COR-L47 (cell line): ENCODE results near the gene FRRS1L.

Experiments
- DNase-seq: peaks from one replicate; lab custom pipeline; 2025; lab: John Stamatoyannopoulos, UW

The FRRS1L gene

GRCh38 chr9:109166771-109167601, at the start of gene FRRS1L:
Gene FRRS1L (minus strand): TSS chr9:109167249. CDS start chr9:109167138, 111 bp downstream.
- DNase-seq, result peak; percentile 27

GRCh38 chr9:109214414-109214813, 47.4 kb upstream of the FRRS1L start:
- no peak for DNase-seq

- DNase-seq, result peak; percentile 17
These were observed 46.5 kb upstream of the FRRS1L start for GRCh38 chr9:109213285-109214121.

GRCh38 chr9:109212768-109213167, 45.7 kb upstream of the FRRS1L start:
- no peak for DNase-seq

- no peak for DNase-seq
These were observed 39.6 kb upstream of the FRRS1L start for GRCh38 chr9:109206670-109207069.

- DNase-seq, result no peak
These were observed 38.5 kb upstream of the FRRS1L start for GRCh38 chr9:109205526-109205925.

GRCh38 chr9:109203761-109204360, 36.8 kb upstream of the FRRS1L start:
- DNase-seq, result no peak

GRCh38 chr9:109199676-109200075, 32.6 kb upstream of the FRRS1L start:
- DNase-seq, result no peak

- no peak for DNase-seq
These were observed 31.8 kb upstream of the FRRS1L start for GRCh38 chr9:109198736-109199382.

- no peak for DNase-seq
These were observed 27.0 kb upstream of the FRRS1L start for GRCh38 chr9:109193974-109194556.

- DNase-seq, result peak; percentile 61
These were observed 25.8 kb upstream of the FRRS1L start for GRCh38 chr9:109192732-109193361.

- no peak for DNase-seq
These were observed 24.7 kb upstream of the FRRS1L start for GRCh38 chr9:109191746-109192145.

GRCh38 chr9:109190151-109190550, 23.1 kb upstream of the FRRS1L start:
- no peak for DNase-seq

GRCh38 chr9:109186857-109187520, 19.9 kb upstream of the FRRS1L start:
- peak; percentile 58 for DNase-seq

GRCh38 chr9:109182940-109183798, 16.1 kb upstream of the FRRS1L start:
- peak; percentile 40 for DNase-seq

- no peak for DNase-seq
These were observed 15.5 kb upstream of the FRRS1L start for GRCh38 chr9:109182550-109182939.

- no peak for DNase-seq
These were observed 14.2 kb upstream of the FRRS1L start for GRCh38 chr9:109181284-109181683.

- no peak for DNase-seq
These were observed 12.9 kb upstream of the FRRS1L start for GRCh38 chr9:109179801-109180523.

- no peak for DNase-seq
These were observed 9.9 kb upstream of the FRRS1L start for GRCh38 chr9:109176963-109177362.
